ENCODE results near the gene ANKRD13A. TPM values are rescaled to one million over a fixed set of nuclear protein-coding genes. Genes with fewer than 3 reads are reported as not detected.

ANKRD13A gene
- total RNA-seq, 1 donor from 2014 or later, result 29.5 TPM

- peak within 1 kb of the TSS; percentile 93 for H3K4me3 Mint-ChIP-seq
- H3K4me1 Mint-ChIP-seq, result peaks cover 47% of the 10 kb centered on the region
- TF ChIP-seq, protein P1, sequence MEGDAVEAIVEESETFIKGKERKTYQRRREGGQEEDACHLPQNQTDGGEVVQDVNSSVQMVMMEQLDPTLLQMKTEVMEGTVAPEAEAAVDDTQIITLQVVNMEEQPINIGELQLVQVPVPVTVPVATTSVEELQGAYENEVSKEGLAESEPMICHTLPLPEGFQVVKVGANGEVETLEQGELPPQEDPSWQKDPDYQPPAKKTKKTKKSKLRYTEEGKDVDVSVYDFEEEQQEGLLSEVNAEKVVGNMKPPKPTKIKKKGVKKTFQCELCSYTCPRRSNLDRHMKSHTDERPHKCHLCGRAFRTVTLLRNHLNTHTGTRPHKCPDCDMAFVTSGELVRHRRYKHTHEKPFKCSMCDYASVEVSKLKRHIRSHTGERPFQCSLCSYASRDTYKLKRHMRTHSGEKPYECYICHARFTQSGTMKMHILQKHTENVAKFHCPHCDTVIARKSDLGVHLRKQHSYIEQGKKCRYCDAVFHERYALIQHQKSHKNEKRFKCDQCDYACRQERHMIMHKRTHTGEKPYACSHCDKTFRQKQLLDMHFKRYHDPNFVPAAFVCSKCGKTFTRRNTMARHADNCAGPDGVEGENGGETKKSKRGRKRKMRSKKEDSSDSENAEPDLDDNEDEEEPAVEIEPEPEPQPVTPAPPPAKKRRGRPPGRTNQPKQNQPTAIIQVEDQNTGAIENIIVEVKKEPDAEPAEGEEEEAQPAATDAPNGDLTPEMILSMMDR (conservative IDR thresholded peaks at IDR 0.05), result no peak
- H3K27me3 Mint-ChIP-seq (ENCODE audit: low read depth), result peaks cover 13% of the 10 kb centered on the region
- DNase-seq (ENCODE audit: low read depth, low spot score), result peak; percentile 86
- peak within 1 kb of the TSS; percentile 17 for H3K27ac Mint-ChIP-seq (ENCODE audit: unreplicated experiment)
- H3K36me3 Mint-ChIP-seq (ENCODE audit: low read depth), result no peaks in the 10 kb centered on the region
- no peaks in the 10 kb centered on the region for H3K9me3 Mint-ChIP-seq
Observed at GRCh38 chr12:109995686-109996482, 3.3 kb upstream of the ANKRD13A start, which contains the start of gene GIT2. Gene GIT2 (minus strand): TSS chr12:109996368. CDS start chr12:109996224, 144 bp downstream.

DNA sequence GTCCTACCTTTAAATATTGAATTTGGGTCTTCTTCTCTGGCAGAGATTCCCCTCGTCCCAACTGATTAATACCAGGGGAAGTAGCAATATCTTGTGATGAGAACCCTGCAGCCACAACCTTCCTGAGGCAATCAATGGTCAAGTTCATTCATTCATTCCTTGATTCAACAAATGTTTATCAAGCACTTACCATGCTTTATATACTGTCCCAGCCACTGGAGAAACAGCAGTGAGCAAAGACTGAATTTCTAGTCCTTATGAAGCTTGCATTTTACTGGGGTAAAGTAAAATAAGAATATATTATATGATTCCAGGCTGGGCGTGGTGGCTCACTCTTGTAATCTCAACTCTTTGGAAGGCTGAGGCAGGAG, 2.8 kb upstream of the ANKRD13A start:
- Mint-ChIP-seq H3K36me3 (ENCODE audit: low read depth) (no peaks in the 10 kb centered on the region), H3K27ac (ENCODE audit: unreplicated experiment) (peak overlapping the region; percentile 17), H3K9me3 (no peaks in the 10 kb centered on the region), H3K27me3 (ENCODE audit: low read depth) (peaks cover 15% of the 10 kb centered on the region), H3K4me1 (peaks cover 47% of the 10 kb centered on the region), H3K4me3 (peak overlapping the region; percentile 88)
- TF ChIP-seq, protein P1 (conservative IDR thresholded peaks at IDR 0.05), result no peak
- DNase-seq (ENCODE audit: low read depth, low spot score), result no peak

GRCh38 chr12:109997393-109997792, 1.8 kb upstream of the ANKRD13A start:
- DNase-seq (ENCODE audit: low read depth, low spot score), result no peak
- Mint-ChIP-seq H3K27me3 (ENCODE audit: low read depth) (peaks cover 15% of the 10 kb centered on the region), H3K4me1 (peaks cover 47% of the 10 kb centered on the region), H3K4me3 (peak overlapping the region; percentile 92), H3K9me3 (no peaks in the 10 kb centered on the region), H3K36me3 (ENCODE audit: low read depth) (no peaks in the 10 kb centered on the region), H3K27ac (ENCODE audit: unreplicated experiment) (no peak overlapping the region)
- TF ChIP-seq, protein P1 (conservative IDR thresholded peaks at IDR 0.05), result no peak

- no peaks in the 10 kb centered on the region for H3K36me3 Mint-ChIP-seq (ENCODE audit: low read depth)
- TF ChIP-seq, protein P1 (conservative IDR thresholded peaks at IDR 0.05), result no peak
- H3K9me3 Mint-ChIP-seq, result no peaks in the 10 kb centered on the region
- H3K27me3 Mint-ChIP-seq (ENCODE audit: low read depth), result peaks cover 15% of the 10 kb centered on the region
- H3K27ac Mint-ChIP-seq (ENCODE audit: unreplicated experiment), result peak overlapping the region; percentile 100
- peak; percentile 1 for DNase-seq (ENCODE audit: low read depth, low spot score)
- peaks cover 47% of the 10 kb centered on the region for H3K4me1 Mint-ChIP-seq
- peak overlapping the region; percentile 92 for H3K4me3 Mint-ChIP-seq
Observed at GRCh38 chr12:109998241-109998903, 858 bp upstream of the ANKRD13A start.

DNA sequence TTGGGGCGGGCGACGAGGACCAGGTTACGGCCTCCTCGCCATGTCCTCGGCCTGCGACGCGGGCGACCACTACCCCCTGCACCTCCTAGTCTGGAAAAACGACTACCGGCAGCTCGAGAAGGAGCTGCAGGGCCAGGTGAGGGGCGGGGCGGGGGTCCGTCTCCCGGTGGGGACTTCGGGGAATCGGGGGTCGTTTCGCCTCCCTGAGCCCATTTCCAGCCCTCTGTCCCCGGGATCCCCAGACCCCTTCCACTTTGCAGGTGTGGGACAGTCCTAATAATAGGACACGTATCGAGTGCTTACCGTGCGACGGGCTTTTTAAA, 380 bp downstream of the ANKRD13A start:
- H3K27me3 Mint-ChIP-seq (ENCODE audit: low read depth), result peaks cover 15% of the 10 kb centered on the region

More for the DNA sequence above, 380 bp downstream of the ANKRD13A start:
- Mint-ChIP-seq H3K4me3 (peak overlapping the region; percentile 95), H3K4me1 (peaks cover 38% of the 10 kb centered on the region), H3K36me3 (ENCODE audit: low read depth) (no peaks in the 10 kb centered on the region), H3K27ac (ENCODE audit: unreplicated experiment) (peak overlapping the region; percentile 20), H3K9me3 (no peaks in the 10 kb centered on the region)
- TF ChIP-seq, protein P1 (conservative IDR thresholded peaks at IDR 0.05), result no peak
- no peak for DNase-seq (ENCODE audit: low read depth, low spot score)
